Measurements from ENCODE around the gene CAPN12. TPM values are rescaled to one million over a fixed set of nuclear protein-coding genes. Genes with fewer than 3 reads are reported as not detected.
A peak's percentile ranks its signal among the peaks of the same experiment; 100 is the strongest.

CAPN12 gene
- total RNA-seq, 1 experiment from 2014 or later: 53.9 TPM

- DNase-seq (ENCODE audit: low spot score): no peak
Measured at GRCh38 chr19:38697197-38697596, 47.1 kb downstream of the CAPN12 start.

- no peak for DNase-seq (ENCODE audit: low spot score)
Measured at GRCh38 chr19:38696729-38697055, 47.6 kb downstream of the CAPN12 start.

GRCh38 chr19:38695832-38696728 is 48.2 kb downstream of the CAPN12 start:
- DNase-seq (ENCODE audit: low spot score): no peak

GRCh38 chr19:38695317-38695683 is 49.0 kb downstream of the CAPN12 start:
- DNase-seq (ENCODE audit: low spot score): no peak

- peak; percentile 98 for DNase-seq (ENCODE audit: low spot score)
Measured at GRCh38 chr19:38693380-38694223, 50.7 kb downstream of the CAPN12 start.

GRCh38 chr19:38692458-38693379 is 51.6 kb downstream of the CAPN12 start:
- DNase-seq (ENCODE audit: low spot score): no peak

GRCh38 chr19:38691938-38692457 is 52.3 kb downstream of the CAPN12 start:
- DNase-seq (ENCODE audit: low spot score): no peak

GRCh38 chr19:38690832-38691231 is 53.4 kb downstream of the CAPN12 start:
- no peak for DNase-seq (ENCODE audit: low spot score)

- no peak for DNase-seq (ENCODE audit: low spot score)
Measured at GRCh38 chr19:38690146-38690545, 54.1 kb downstream of the CAPN12 start.

GRCh38 chr19:38687837-38688378 is 56.4 kb downstream of the CAPN12 start:
- DNase-seq (ENCODE audit: low spot score): no peak

- no peak for DNase-seq (ENCODE audit: low spot score)
Measured at GRCh38 chr19:38686530-38686888, 57.8 kb downstream of the CAPN12 start.

- peak; percentile 91 for DNase-seq (ENCODE audit: low spot score)
Measured at GRCh38 chr19:38685666-38686529, 58.4 kb downstream of the CAPN12 start.

- no peak for DNase-seq (ENCODE audit: low spot score)
Measured at GRCh38 chr19:38684862-38685665, 59.2 kb downstream of the CAPN12 start.

GRCh38 chr19:38684078-38684861 is 60.0 kb downstream of the CAPN12 start:
- DNase-seq (ENCODE audit: low spot score): peak; percentile 98

GRCh38 chr19:38683393-38684077 is 60.7 kb downstream of the CAPN12 start:
- DNase-seq (ENCODE audit: low spot score): peak; percentile 100

GRCh38 chr19:38682872-38683392 is 61.3 kb downstream of the CAPN12 start:
- no peak for DNase-seq (ENCODE audit: low spot score)

- DNase-seq (ENCODE audit: low spot score): no peak
Measured at GRCh38 chr19:38682195-38682867, 61.9 kb downstream of the CAPN12 start.

Measured in HT-29 (cell line).